AG10803 (cell line): ENCODE results near the gene HTR1E.

Experiments used
- DNase-seq: peaks from one replicate; pipeline ENCODE4 v3.0.0; 2010; ENCODE audit warnings: low read depth
- H3K4me3 ChIP-seq: 2 replicates; pipeline ENCODE4 v1.5.1; 2011; ENCODE audit warnings: mild to moderate bottlenecking, low read length, control low read depth
- CTCF ChIP-seq: conservative IDR thresholded peaks from 2 replicates; pipeline ENCODE4 v1.5.1; 2011; ENCODE audit warnings: mild to moderate bottlenecking, low read length, control low read depth, inconsistent platforms

HTR1E gene

DNA sequence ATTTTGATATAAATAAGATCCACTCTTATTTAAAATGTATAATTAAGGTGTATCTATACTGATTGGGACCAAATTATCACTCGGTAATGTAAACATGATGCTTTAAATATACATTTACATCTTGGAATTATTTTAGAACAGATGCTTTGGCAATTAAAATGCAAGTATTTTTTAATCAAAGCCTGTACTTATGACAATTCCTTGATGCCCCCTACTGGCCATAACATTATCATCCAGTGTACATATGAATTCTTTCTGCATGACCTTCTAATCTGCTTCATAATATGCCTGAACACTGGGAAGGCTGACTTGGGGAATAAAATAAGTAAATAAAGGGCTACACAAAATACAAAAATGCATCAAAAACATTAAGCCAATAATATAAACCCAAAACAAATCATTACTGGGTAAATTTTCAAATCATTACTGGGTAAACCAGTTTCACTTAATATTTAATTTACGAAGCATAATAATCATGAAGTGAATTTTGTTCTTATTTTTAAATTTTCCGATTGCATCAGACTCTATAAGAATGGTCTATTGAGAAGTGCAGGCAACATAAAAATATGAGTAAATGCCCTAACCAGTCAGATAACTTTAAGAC lies 92.5 kb downstream of the HTR1E start:
- peak; percentile 65 for TF ChIP-seq CTCF
- peak; percentile 69 for DNase-seq
- H3K4me3 ChIP-seq: no peak overlapping the region

- no peak for DNase-seq
- TF ChIP-seq CTCF: no peak
- H3K4me3 ChIP-seq: no peak overlapping the region
Measured at GRCh38 chr6:87040729-87041128, 103.4 kb downstream of the HTR1E start.

GRCh38 chr6:87045521-87046075 lies 108.3 kb downstream of the HTR1E start:
- TF ChIP-seq CTCF: no peak
- no peak overlapping the region for H3K4me3 ChIP-seq
- no peak for DNase-seq

DNA sequence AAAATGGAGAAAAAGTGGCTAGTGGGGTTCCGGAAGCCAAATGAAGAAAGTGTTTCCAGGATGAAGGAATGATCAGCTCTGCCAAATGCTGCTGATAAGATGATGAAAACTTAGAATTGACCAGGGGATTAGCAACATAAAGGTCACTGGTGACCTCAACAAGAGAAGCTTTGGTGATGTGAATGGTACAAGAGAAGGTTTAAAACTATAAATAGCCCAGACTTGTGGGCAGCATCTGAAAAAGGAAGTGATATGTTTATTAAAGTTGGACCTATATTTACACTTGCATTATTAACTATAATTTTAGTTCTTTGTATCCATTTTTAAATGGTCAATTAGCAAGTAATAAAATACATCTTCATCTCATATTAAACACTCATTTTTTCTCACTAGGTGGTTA lies 112.5 kb downstream of the HTR1E start:
- H3K4me3 ChIP-seq: no peak overlapping the region
- no peak for DNase-seq
- no peak for TF ChIP-seq CTCF

GRCh38 chr6:87053312-87053711 lies 116.0 kb downstream of the HTR1E start:
- TF ChIP-seq CTCF: no peak
- no peak for DNase-seq
- no peak overlapping the region for H3K4me3 ChIP-seq

GRCh38 chr6:87054143-87054833 lies 117.0 kb downstream of the HTR1E start:
- H3K4me3 ChIP-seq: no peak overlapping the region
- no peak for DNase-seq
- no peak for TF ChIP-seq CTCF

DNA sequence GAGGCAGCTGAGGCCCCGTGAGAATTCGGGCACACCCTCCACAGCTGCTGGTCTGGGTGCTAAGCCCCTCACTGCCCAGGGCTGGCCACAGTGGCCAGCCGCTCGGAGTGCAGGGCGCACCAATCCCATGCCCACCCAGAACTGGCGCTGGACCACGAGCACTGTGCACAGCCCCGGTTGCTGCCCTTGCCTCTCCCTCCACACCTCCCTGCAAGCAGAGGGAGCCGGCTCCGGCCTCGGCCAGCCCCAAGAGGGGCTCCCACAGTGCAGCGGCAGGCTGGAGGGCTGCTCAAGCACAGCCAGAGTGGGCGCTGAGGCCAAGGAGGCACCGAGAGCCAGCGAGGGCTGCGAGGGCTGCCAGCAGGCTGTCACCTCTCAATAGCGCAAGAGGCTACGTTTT lies 122.6 kb downstream of the HTR1E start:
- no peak overlapping the region for H3K4me3 ChIP-seq
- DNase-seq: no peak
- TF ChIP-seq CTCF: no peak
